NCI-H345 (cell line): Measurements from ENCODE around the gene BRD1.
A peak's percentile ranks its signal among the peaks of the same experiment; 100 is the strongest.
"Not testable (repeated sequence)": the region's sequence is repeated elsewhere in the genome, so short reads cannot be mapped to it uniquely, and the experiment has no call there.

Experiments
- DNase-seq: peaks from one replicate; lab custom pipeline; 2025; lab: John Stamatoyannopoulos, UW

Gene BRD1

DNA sequence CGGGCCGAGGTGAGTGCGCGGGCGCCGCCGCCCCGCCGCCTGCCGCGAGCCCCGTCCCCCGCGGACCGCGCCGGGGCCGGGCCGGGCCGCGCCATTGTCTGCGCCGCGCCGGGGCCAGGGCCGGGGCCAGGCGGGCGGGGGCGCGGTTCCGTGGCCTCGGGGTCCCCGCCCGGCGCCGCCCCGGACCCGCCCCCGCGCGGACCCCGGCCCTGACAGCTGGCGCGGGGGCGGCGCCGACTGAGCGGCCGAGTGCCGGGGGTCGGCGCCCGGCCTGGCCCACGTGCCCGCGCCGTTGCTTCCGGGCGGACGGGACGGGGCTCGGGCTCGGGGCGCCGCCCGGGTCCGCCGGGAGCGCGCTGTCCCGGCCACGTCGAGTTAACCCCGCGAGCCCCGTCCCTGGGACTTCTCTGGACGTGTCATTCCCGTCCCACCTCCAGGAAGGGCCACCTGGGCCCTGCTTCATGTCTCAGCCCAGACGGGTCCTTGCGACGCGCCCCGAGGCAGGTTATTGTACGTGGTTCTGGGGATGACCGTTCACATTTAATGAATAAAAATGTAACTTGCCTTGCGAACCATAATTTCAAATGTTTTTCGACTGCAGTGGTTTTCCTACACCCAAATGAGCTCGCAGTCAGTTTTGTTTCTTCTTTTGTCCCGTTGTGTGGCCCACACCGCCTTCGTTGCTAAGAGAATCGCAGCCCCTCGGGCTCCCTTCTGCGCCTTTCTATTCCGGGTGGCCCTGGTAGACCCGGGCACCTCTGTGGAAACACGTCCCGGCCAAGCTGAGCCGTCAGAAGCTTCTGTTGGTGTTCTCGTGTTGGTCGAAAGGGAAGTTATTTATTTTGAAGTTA is 26.5 kb upstream of the BRD1 start:
- peak; percentile 7 for DNase-seq

- DNase-seq = peak; percentile 95
Measured at GRCh38 chr22:49852898-49853894, 25.5 kb upstream of the BRD1 start, which contains the start of gene ZBED4. ZBED4 (plus strand) TSS chr22:49853844; CDS start chr22:49883663, 29,819 bp downstream.

GRCh38 chr22:49852568-49852897 is 24.9 kb upstream of the BRD1 start:
- not testable (repeated sequence) for DNase-seq

DNA sequence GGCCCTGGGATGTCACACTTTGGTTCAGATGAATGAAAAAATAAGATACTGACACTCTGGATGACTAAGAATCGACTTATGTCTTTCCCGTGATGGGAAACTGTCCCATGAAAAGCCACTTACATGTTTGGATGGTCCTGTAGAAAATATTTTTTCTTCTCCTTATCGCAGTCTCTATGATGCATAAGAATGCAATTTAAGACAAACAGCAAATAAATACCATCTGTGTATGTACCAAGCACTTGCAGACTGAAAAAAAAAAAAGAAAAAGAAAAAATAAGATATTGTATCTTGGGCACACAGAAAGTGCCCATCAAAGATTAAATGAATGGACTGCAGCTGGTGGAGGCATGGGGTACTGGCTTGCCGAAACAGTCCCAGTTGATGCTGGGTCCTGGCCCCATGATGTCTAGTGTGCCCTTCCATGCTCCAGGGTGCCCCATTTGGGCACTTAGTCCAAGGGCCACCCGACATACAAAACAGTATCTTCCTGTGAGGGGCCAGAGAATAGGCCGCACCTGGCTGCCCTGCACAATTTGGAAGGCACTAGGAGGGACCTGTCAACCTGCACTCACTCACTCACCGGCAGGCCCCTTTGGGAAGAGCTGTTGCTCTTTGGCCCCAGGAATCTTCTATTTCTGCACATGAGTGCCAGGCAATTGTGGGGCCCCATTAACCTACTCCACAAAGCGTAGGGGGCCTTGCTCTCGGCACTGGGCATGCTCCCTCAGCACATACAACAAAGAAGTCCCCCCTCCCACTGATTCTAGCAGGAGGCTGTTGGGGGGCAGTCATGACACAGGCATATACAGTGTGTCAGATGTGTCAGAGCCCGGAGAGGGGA is 23.5 kb upstream of the BRD1 start:
- DNase-seq = no peak

DNA sequence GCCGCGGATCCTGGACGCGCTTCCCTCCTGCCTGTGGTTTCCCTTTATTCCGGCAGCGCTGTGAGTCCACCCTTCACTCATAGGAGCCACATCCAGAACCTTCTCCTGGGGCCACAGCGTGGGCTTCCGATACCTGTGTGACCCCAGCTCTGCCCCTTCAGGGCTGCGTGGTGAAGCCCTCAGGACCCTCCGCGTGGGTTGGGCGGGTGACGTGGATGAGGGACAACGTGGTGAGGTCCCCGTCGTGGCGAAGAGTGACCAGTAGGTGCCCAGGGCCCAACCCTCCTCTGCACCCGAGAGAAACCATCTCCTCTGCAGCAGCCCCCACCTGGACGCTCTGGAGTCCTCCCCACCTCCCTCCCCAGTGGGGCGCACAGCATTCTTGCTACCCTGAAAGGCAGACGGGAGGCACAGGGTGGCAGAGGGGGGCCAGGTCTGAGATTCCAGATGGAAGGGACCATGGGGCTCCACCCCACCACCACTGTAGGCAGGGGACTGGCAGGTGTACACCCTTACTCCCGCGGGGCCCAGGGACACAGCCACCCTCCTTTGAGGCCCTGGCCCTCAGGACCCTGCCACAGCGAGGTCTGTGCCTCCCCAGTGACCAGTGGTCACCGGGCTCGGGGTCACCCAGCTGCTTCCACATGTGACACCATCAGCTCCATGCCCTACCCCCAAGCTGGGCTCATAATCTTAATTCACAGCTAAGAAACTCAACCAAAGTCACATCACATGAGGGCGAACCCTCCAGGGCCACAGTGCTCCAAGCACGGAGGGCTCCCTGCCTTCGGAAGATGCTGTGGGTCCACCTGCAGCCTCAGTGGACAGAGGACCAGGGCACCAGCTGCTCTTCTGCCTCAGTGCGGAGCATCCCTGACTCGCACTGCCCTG is 22.6 kb upstream of the BRD1 start:
- DNase-seq = no peak

GRCh38 chr22:49849161-49850020 is 21.7 kb upstream of the BRD1 start:
- no peak for DNase-seq

DNA sequence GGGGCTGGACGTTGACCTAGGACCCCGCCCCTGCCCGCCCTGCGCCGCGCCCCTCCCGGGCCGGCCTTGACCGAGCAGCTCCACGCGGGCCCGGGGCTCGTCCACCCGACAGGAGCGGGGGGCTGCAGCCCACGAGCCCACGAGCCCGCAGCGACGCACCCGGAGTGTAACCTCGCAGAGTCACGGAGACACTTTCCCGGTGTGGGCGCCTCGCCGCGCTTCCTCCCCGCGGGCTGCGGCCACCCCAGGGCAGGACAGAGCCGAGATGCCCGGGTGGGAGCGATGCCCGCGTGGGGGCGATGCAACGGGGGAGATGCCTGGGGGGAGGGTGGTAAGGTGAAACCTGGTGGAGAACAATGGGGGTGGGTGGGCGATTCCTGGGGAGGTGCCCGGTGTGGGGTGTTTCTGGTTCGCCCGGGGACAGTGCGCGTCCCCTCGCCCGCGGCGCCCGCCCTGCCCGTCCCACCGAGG is 21.1 kb upstream of the BRD1 start:
- DNase-seq = no peak

GRCh38 chr22:49847751-49848689 is 20.3 kb upstream of the BRD1 start:
- DNase-seq = no peak

DNA sequence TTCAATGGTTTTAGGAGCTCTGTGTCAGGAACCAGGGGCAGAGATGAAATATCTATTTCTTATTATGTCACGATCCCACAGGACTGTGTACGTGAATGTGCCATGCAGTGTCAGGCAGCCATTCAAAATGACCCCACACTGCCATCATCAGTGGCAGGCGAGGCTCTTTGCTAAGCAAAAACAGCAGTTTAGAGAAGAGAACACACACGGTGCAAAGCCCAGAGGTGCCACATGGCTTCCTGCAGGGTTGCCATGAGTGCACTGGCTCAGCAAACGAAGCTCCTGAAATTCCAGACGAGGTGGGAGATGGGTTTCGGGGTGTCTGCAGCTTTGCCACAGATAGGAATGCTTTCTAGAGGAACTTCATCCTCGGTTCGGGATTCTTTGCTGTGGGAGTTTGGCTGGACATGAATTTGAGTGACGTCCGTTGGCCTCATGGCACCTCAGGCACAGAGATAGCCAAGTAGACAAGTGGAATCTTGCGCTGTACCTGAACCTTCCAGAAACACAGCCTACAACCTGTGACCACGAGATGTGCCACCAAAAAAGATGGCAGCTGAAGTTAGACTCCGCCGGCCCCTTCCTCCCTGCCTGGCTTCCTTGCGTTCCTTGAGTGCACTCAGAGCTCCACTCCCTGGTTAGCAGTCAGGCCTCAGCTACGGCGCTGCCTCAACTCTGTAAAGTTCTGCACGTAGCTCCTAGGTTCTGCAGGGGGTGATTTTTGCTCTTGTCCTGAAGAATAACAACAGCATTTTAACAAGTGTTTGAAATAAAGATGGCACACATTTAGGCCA is 18.2 kb upstream of the BRD1 start:
- DNase-seq = no peak

- no peak for DNase-seq
Measured at GRCh38 chr22:49845241-49845640, 17.6 kb upstream of the BRD1 start.

- no peak for DNase-seq
Measured at GRCh38 chr22:49838771-49839717, 11.4 kb upstream of the BRD1 start.

DNA sequence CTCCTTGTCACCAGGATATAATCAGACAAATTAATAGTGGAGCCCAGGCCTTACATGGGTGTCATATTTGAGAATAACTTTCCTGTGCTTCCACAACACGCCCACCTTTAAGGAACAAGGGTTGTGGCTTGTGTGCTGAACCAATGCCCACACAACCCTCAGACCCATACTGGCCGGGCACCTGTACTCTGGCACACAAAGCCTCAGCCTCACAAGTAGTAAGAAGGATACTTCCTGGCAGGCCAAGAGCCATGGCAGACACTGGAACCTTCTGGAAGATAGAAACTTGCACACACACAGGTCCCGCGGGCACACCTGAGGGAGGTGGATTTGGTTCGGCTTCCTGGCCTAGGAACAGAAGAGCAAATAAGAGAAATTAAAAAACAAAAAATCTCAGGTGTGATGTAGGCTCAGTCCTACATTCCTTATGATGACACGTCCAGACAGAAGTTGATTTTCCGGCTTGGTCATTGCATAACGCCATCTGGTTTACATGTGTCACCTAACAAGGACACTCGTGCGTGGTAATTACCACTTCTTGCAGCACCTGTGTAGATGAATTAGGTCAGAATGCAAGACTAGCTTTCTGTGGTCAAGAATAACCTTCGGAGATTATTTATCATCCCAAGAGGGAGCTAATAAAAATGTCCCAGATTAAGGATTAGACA is 5.8 kb upstream of the BRD1 start:
- no peak for DNase-seq

DNA sequence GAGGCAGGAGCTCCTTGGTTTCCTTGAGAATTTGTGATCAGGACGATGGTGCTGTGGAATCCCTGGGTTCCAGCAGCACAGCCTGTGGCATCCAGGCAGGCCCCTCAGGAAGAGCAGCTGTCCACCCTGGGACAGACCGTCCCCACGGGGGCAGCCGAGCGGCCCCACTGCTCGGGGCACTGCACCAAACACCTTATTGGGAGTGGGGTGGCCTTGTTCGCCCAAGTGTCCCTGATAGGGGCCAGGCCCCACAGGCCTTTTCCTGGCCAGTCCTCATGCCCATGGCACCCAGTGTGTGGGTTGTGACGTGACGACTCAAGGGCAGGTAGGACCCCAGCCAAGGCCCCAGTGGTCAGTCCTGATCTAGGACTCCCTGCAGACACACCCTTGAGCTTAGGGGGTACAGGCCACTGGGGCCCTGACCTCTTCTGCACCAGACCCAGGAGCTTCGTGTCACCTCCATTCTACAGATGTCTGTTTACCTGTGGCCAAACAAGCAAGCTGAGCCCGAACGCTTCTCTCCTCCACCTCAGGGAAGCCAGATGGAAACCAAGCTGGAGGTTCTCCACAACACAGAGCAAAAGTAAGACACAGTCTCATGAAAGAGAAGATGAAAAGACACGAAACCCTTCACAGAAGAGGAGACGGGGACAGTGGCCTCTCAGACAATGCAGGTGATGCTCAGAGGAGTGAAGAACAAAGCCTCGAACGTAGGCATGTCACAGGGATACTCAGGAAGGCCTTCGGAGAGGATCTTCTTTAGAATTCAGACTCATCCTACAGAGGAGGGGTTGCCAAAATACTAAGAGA is 1.6 kb upstream of the BRD1 start:
- no peak for DNase-seq

GRCh38 chr22:49828599-49828965 is 909 bp upstream of the BRD1 start:
- no peak for DNase-seq

- no peak for DNase-seq
Measured at GRCh38 chr22:49827271-49827852, 311 bp downstream of the BRD1 start.
